GM12891 (cell line): ENCODE measurements around the gene GOLGA8R.
"Not testable (repeated sequence)": the region's sequence is repeated elsewhere in the genome, so short reads cannot be mapped to it uniquely, and the experiment has no call there.

Experiments used
- POLR2A ChIP-seq: IDR thresholded peaks from 2 replicates; pipeline ENCODE4 v1.6.1; 2011; ENCODE audit warnings: low read depth, low read length, control low read depth
- POLR2AphosphoS5 ChIP-seq: IDR thresholded peaks from 2 replicates; pipeline ENCODE4 v1.6.1; 2011; ENCODE audit warnings: low read depth, low read length, control low read depth
- POU2F2 ChIP-seq: IDR thresholded peaks from 2 replicates; pipeline ENCODE4 v1.6.1; 2011; ENCODE audit warnings: low read depth, mild to moderate bottlenecking, control low read depth, low read length, moderate library complexity
- SPI1 ChIP-seq: IDR thresholded peaks from 2 replicates; pipeline ENCODE4 v1.6.1; 2011; ENCODE audit warnings: low read depth, low read length, control low read depth

GRCh38 chr15:30377082-30377413 lies 37.0 kb downstream of the GOLGA8R start:
- TF ChIP-seq SPI1, POLR2AphosphoS5, POLR2A, POU2F2: not testable (repeated sequence)
